CD4-positive, alpha-beta T cell treated with Interferon alpha-2 for 1 hour (primary cell): ENCODE measurements around the gene COPB1.
A peak's percentile ranks its signal among the peaks of the same experiment; 100 is the strongest.

ENCODE experiments used
- DNase-seq, 2 donors: peaks; one replicate each; pipeline ENCODE4 v3.0.0-alpha.2; 2020 to 2022

COPB1 gene

GRCh38 chr11:14513800-14514199 lies 14.2 kb upstream of the COPB1 start:
- no peak for DNase-seq

- no peak for DNase-seq
Measured at GRCh38 chr11:14506532-14506931, 6.9 kb upstream of the COPB1 start.

- no peak for DNase-seq
Measured at GRCh38 chr11:14503023-14503422, 3.4 kb upstream of the COPB1 start.

- no peak for DNase-seq
Measured at GRCh38 chr11:14502039-14502438, 2.4 kb upstream of the COPB1 start.

GRCh38 chr11:14500181-14500651 lies 605 bp upstream of the COPB1 start:
- DNase-seq = peak; percentile 43 to 76

GRCh38 chr11:14499178-14499559 lies 442 bp downstream of the COPB1 start:
- peak; percentile 15 to 47 for DNase-seq

GRCh38 chr11:14480716-14481115 lies 18.9 kb downstream of the COPB1 start:
- DNase-seq = no peak

GRCh38 chr11:14471127-14471526 lies 28.5 kb downstream of the COPB1 start:
- DNase-seq = no peak

GRCh38 chr11:14463623-14464022 lies 36.0 kb downstream of the COPB1 start:
- no peak for DNase-seq

GRCh38 chr11:14460147-14460546 lies 39.5 kb downstream of the COPB1 start:
- DNase-seq = no peak

GRCh38 chr11:14458377-14458776 lies 41.2 kb downstream of the COPB1 start:
- DNase-seq = no peak

- DNase-seq = no peak
Measured at GRCh38 chr11:14455648-14456430, 43.8 kb downstream of the COPB1 start.

GRCh38 chr11:14454861-14455632 lies 44.6 kb downstream of the COPB1 start:
- DNase-seq = peak in 1 of 2 donors; percentile 31

GRCh38 chr11:14451825-14452224 lies 47.8 kb downstream of the COPB1 start:
- no peak for DNase-seq

GRCh38 chr11:14449302-14449714 lies 50.3 kb downstream of the COPB1 start:
- no peak for DNase-seq

- no peak for DNase-seq
Measured at GRCh38 chr11:14448240-14448639, 51.4 kb downstream of the COPB1 start.

- DNase-seq = no peak
Measured at GRCh38 chr11:14446701-14447169, 52.9 kb downstream of the COPB1 start.

- no peak for DNase-seq
Measured at GRCh38 chr11:14445542-14446530, 53.8 kb downstream of the COPB1 start.

GRCh38 chr11:14444441-14445189 lies 55.0 kb downstream of the COPB1 start:
- no peak for DNase-seq

- DNase-seq = no peak
Measured at GRCh38 chr11:14443638-14444037, 56.0 kb downstream of the COPB1 start.

GRCh38 chr11:14435717-14436512 lies 63.7 kb downstream of the COPB1 start:
- DNase-seq = peak in 1 of 2 donors; percentile 24
